Measurements from ENCODE around the gene BTG2.

Gene BTG2

DNA sequence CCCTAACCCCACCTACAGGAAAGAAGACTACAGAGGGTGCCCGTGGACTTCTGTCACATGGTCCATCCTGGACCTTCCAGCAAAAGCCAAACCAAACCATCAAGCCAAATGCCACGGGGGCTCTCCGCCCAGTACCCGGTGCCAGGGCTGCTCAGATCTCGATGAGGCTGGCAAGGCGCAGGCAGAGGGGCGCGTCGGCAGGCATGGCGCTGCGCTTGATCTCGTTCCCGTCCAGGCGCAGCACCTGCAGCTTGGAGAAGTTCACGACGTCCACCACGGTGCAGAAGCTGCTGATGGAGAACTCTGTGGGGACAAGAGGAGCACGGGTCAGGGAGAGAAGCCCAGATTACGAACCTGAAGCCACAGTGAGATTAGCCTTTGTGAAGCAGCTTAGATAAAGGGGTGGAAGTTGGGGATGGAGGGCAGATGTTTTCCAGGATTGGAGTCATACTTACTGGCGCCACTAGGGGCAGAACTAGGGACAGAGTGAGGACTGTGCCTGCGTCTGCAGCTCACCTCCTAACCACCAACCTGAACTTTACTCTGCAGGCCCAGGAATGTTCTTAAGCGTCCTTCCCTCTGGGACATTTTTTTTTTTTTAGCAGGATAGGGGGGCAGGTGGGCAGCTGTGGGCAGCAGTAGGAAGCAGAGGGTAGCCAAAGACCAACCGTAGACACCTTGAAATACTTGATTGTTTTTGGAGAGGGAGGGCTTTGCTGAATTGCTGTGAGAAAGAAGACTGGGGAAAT lies 37.0 kb downstream of the BTG2 start:
- peak; percentile 54 for DNase-seq (ENCODE audit: low spot score)

- no peak for DNase-seq (ENCODE audit: low spot score)
Measured at GRCh38 chr1:203343956-203344754, 38.8 kb downstream of the BTG2 start.

DNA sequence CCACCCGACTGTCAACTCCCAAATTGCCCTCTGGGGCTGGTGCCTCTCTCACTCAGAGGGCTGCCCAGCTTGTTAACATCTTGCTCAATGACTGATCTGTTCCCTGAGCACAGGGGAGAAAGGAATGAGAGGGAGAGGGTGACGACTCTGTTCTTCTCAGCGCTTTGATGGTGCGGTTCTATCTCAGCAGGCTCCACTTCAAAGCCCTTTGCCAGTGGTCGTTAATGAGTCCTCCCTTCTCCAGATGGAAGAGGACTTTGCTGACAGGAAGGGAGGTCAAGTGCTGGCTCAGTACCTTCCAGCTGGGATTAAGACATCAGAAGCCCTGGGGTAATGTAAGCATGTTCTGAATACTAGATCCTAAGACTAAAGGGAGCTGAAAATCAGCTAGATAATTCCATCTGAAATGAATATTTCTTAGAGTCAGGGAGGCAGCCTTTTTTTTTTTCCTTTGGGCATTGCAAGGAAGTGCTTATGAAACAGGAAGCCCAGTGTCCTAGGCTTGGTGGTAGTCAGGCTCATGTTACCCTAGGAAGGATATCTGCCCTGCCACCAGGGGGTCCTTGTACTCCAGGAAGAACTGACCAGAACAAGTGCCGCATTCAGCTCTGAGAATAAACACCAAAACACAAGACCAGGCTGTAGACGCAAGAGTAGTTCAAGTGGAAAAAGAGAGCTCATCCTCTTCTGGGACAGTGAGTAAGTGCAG lies 40.9 kb downstream of the BTG2 start:
- DNase-seq (ENCODE audit: low spot score), result no peak

- DNase-seq (ENCODE audit: low spot score), result no peak
Measured at GRCh38 chr1:203346769-203347102, 41.4 kb downstream of the BTG2 start.

DNA sequence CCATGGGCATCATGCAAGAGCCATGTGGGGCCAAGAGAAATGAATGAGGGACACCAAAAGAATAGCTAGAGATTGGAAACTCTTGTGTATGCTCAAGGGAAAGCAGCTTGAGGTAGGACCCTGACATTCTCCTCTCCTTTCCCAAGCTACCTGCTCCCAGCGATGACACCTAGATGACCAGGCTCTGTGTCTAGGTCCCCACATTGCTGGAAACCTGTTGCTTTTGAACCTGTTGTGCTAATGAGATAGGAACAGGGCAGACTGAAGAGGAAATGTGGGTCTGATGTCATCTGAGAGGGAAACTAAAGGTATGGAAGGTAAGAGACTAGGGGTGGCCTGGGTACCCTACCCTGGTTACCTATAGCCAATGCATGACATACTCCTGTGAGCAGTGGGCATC lies 43.8 kb downstream of the BTG2 start:
- no peak for DNase-seq (ENCODE audit: low spot score)

DNA sequence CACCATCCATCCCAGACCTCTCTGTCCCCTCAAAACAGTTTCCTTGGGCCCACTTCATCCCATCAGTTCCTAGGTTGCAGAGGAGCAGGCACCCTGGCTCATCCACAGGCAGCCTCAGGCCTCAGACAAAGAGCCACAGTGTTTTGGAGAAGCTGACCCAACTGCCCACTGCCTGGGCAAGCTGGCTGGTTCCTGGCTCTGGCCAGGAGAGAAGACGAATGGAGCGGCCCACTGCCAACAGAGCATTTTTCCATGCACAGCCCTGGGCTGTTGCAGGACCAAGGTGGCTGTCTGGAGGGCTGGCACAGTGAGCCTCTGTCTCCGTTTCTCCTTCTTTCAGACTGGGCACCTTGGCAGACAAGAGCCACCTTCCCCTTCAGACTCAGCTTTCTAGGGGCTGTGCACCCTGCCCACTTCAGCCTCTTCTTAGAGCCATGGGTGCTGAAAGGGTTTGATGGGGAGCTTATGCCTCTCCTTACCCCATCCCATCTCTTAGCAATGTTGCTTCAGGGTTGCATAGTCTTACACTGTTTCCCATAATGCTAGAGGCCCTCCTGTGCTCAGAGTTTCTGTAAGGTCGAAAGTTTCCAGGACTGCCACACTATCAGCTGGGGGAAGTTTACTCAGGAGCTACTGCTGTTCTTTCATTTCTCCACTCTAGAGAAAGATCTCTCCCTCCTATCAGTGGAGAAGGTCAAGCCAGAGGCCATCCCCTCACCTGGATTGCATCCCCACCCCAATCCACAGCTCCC lies 44.6 kb downstream of the BTG2 start:
- DNase-seq (ENCODE audit: low spot score), result no peak

- no peak for DNase-seq (ENCODE audit: low spot score)
Measured at GRCh38 chr1:203351037-203351625, 45.8 kb downstream of the BTG2 start, which contains the start of gene FMOD. TSS of gene FMOD (minus strand) at chr1:203351122. CDS start at chr1:203348270, 2,852 bp downstream.

GRCh38 chr1:203353486-203353885 lies 48.2 kb downstream of the BTG2 start:
- no peak for DNase-seq (ENCODE audit: low spot score)

- no peak for DNase-seq (ENCODE audit: low spot score)
Measured at GRCh38 chr1:203354246-203354645, 48.9 kb downstream of the BTG2 start.

- no peak for DNase-seq (ENCODE audit: low spot score)
Measured at GRCh38 chr1:203359010-203359571, 53.8 kb downstream of the BTG2 start.
